ENCODE results near the gene NPHP4. TPM values are rescaled to one million over a fixed set of nuclear protein-coding genes. Genes with fewer than 3 reads are reported as not detected.

The NPHP4 gene
- polyA plus RNA-seq, 1 of the 3 experiments (the other 2 are of a cell fraction): 7.0 TPM

DNA sequence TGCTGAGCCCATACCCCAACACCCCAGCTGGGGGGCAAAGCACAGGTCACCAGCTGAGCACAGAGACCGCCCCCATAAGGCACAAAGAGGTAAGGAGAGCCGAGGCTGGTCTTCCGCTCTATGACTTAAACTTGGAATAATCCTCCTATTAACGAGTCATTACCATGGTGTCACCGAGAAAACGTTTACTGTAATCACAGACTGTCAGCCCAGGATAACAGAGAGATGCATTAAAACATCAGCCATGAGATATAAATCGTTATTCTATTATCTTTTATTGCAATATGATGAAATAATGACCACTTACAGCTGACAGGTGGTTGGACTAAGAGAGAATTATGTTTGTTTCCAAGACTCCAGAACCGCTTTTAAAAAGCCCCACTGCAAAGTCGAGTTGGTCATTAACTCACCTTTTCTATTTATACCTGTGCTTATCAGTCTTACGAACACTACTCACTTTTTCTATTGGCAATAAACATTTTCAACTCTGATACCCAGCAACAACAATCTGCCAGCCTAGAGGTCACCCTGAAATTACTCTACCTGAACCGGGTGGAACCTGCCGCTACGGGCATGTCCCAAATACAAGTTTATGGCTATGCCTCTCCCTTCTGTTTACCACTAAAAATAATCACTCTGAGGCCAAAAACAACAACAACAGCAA lies 21.5 kb downstream of the NPHP4 start:
- 82% methylated on average over 12 of the region's 13 CpGs for WGBS (ENCODE audit: low lambda C conversion rate)
- Histone ChIP-seq H3K79me2 (ENCODE audit: insufficient read depth) (no peaks in the 10 kb centered on the region), H3K9me3 (no peaks in the 10 kb centered on the region)

More for the DNA sequence above, 21.5 kb downstream of the NPHP4 start:
- H3K9ac ChIP-seq: no peak overlapping the region
- no peak overlapping the region for H3K27ac ChIP-seq (ENCODE audit: low read depth in 2 of 2, low read length in 1 of 2)
- no peak for DNase-seq
- POLR2A ChIA-PET: no interaction called here
- no peak overlapping the region for H2AFZ ChIP-seq (ENCODE audit: low read depth)
- H3K4me2 ChIP-seq: no peak overlapping the region
- H3K9me2 ChIP-seq: no peaks in the 10 kb centered on the region
- H3K4me3 ChIP-seq (ENCODE audit: low read depth in 2 of 2, low read length in 1 of 2): no peak overlapping the region
- TF ChIP-seq, protein P1, sequence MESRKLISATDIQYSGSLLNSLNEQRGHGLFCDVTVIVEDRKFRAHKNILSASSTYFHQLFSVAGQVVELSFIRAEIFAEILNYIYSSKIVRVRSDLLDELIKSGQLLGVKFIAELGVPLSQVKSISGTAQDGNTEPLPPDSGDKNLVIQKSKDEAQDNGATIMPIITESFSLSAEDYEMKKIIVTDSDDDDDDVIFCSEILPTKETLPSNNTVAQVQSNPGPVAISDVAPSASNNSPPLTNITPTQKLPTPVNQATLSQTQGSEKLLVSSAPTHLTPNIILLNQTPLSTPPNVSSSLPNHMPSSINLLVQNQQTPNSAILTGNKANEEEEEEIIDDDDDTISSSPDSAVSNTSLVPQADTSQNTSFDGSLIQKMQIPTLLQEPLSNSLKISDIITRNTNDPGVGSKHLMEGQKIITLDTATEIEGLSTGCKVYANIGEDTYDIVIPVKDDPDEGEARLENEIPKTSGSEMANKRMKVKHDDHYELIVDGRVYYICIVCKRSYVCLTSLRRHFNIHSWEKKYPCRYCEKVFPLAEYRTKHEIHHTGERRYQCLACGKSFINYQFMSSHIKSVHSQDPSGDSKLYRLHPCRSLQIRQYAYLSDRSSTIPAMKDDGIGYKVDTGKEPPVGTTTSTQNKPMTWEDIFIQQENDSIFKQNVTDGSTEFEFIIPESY (IDR thresholded peaks at IDR 0.05; ENCODE audit: borderline replicate concordance, low read depth): no peak
- TF ChIP-seq SIN3A (IDR thresholded peaks at IDR 0.05; ENCODE audit: borderline replicate concordance, low read depth, low read length): no peak
- no peak for TF ChIP-seq REST (IDR thresholded peaks at IDR 0.05; ENCODE audit: low read depth, low read length)
- no peak for TF ChIP-seq RCOR1 (IDR thresholded peaks at IDR 0.05; ENCODE audit: low read length)
- TF ChIP-seq MXI1 (IDR thresholded peaks at IDR 0.05; ENCODE audit: low read depth, low read length): no peak
- TF ChIP-seq, protein P2, sequence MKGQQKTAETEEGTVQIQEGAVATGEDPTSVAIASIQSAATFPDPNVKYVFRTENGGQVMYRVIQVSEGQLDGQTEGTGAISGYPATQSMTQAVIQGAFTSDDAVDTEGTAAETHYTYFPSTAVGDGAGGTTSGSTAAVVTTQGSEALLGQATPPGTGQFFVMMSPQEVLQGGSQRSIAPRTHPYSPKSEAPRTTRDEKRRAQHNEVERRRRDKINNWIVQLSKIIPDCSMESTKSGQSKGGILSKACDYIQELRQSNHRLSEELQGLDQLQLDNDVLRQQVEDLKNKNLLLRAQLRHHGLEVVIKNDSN (IDR thresholded peaks at IDR 0.05; ENCODE audit: borderline replicate concordance, low read depth): no peak
- no peak for TF ChIP-seq TCF12 (IDR thresholded peaks at IDR 0.05)
- TF ChIP-seq GABPA (IDR thresholded peaks at IDR 0.05; ENCODE audit: low read depth): no peak
- TF ChIP-seq SMC3 (IDR thresholded peaks at IDR 0.05; ENCODE audit: low read depth, low read length): no peak
- TF ChIP-seq FOXM1 (IDR thresholded peaks at IDR 0.05; ENCODE audit: low read depth): no peak
- TF ChIP-seq RXRA (IDR thresholded peaks at IDR 0.05; ENCODE audit: borderline replicate concordance, low read depth): no peak
- TF ChIP-seq MAX (IDR thresholded peaks at IDR 0.05; ENCODE audit: low read depth): no peak
- TF ChIP-seq, protein P3, sequence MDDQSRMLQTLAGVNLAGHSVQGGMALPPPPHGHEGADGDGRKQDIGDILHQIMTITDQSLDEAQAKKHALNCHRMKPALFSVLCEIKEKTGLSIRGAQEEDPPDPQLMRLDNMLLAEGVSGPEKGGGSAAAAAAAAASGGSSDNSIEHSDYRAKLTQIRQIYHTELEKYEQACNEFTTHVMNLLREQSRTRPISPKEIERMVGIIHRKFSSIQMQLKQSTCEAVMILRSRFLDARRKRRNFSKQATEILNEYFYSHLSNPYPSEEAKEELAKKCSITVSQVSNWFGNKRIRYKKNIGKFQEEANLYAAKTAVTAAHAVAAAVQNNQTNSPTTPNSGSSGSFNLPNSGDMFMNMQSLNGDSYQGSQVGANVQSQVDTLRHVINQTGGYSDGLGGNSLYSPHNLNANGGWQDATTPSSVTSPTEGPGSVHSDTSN (IDR thresholded peaks at IDR 0.05): no peak
- TF ChIP-seq RFX5 (IDR thresholded peaks at IDR 0.05; ENCODE audit: low read length): no peak
- TF ChIP-seq POLR2AphosphoS5 (IDR thresholded peaks at IDR 0.05; ENCODE audit: low read depth, low read length): no peak
- no peak for TF ChIP-seq NRF1 (IDR thresholded peaks at IDR 0.05; ENCODE audit: low read depth, low read length)
- TF ChIP-seq, protein P4, sequence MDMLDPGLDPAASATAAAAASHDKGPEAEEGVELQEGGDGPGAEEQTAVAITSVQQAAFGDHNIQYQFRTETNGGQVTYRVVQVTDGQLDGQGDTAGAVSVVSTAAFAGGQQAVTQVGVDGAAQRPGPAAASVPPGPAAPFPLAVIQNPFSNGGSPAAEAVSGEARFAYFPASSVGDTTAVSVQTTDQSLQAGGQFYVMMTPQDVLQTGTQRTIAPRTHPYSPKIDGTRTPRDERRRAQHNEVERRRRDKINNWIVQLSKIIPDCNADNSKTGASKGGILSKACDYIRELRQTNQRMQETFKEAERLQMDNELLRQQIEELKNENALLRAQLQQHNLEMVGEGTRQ (IDR thresholded peaks at IDR 0.05; ENCODE audit: borderline replicate concordance, low read depth, low read length): no peak
- TF ChIP-seq NFIC (IDR thresholded peaks at IDR 0.05; ENCODE audit: borderline replicate concordance): no peak
- TF ChIP-seq MEF2A (IDR thresholded peaks at IDR 0.05; ENCODE audit: borderline replicate concordance, low read depth): no peak
- no peak for TF ChIP-seq FOSL2 (IDR thresholded peaks at IDR 0.05; ENCODE audit: borderline replicate concordance, low read depth)
- H3F3A ChIP-seq (replicated peaks; ENCODE audit: insufficient read depth): no peaks in the 10 kb centered on the region
- H4K20me1 ChIP-seq (ENCODE audit: insufficient read depth): no peaks in the 10 kb centered on the region
- peaks cover 0 to 5% of the 10 kb centered on the region in 2 experiments for H3K36me3 ChIP-seq (replicated peaks in 1 of 2; ENCODE audit: control insufficient read depth in 1 of 2, insufficient read depth in 2 of 2, low read length in 1 of 2)
- CTCF ChIA-PET: interaction anchor here (0.7 to 1.6 kb wide), 3 partner anchors 10 to 1311 kb away, joined by 3 to 6 read pairs (median 3); no protein-coding TSS in a partner anchor
- peaks cover 0 to 44% of the 10 kb centered on the region in 2 experiments; a peak in 2 of 4 replicates for H3K4me1 ChIP-seq (ENCODE audit: control insufficient read depth in 1 of 2, insufficient read depth in 2 of 2, low read depth in 1 of 2, low read length in 1 of 2)
- H3K27me3 ChIP-seq (ENCODE audit: insufficient read depth): no peaks in the 10 kb centered on the region
